Smooth muscle cell (in vitro differentiated cells): Measurements from ENCODE around the gene BAIAP2. TPM values are rescaled to one million over a fixed set of nuclear protein-coding genes. Genes with fewer than 3 reads are reported as not detected.
A peak's percentile ranks its signal among the peaks of the same experiment; 100 is the strongest.

Experiments
- DNase-seq: peaks from one replicate; lab custom pipeline; 2025; ENCODE audit not compliant: unreplicated experiment; lab: John Stamatoyannopoulos, UW
- H2AFZ ChIP-seq: fragments of 200-600 bp; sonication (generic); 2 replicates; pipeline ENCODE4 v1.6.0; 2016; ENCODE audit warnings: antibody characterized with exemption, low read depth, mild to moderate bottlenecking
- H3F3A ChIP-seq: fragments of 200-600 bp; sonication (generic); 2 replicates; pipeline ENCODE4 v1.6.0; 2017; ENCODE audit warnings: antibody characterized with exemption, low read depth
- H3K27ac ChIP-seq: fragments of 200-600 bp; sonication (generic); 2 replicates; pipeline ENCODE4 v1.5.1; 2016; ENCODE audit warnings: low read depth, mild to moderate bottlenecking
- H3K27me3 ChIP-seq: fragments of 200-600 bp; sonication (generic); 2 replicates; pipeline ENCODE4 v1.6.1; 2016; ENCODE audit warnings: low read depth, mild to moderate bottlenecking
- H3K36me3 ChIP-seq: fragments of 200-600 bp; sonication (generic); 2 replicates; pipeline ENCODE4 v1.5.1; 2016; ENCODE audit warnings: low read depth
- H3K4me1 ChIP-seq: fragments of 200-600 bp; sonication (generic); 2 replicates; pipeline ENCODE4 v1.5.1; 2016; ENCODE audit warnings: low read depth
- H3K4me2 ChIP-seq: fragments of 200-600 bp; sonication (generic); 2 replicates; pipeline ENCODE4 v1.6.0; 2016; ENCODE audit warnings: mild to moderate bottlenecking
- H3K4me3 ChIP-seq: fragments of 200-600 bp; sonication (generic); 2 replicates; pipeline ENCODE4 v1.5.1; 2016; ENCODE audit warnings: mild to moderate bottlenecking
- H3K79me2 ChIP-seq: fragments of 200-600 bp; sonication (generic); 2 replicates; pipeline ENCODE4 v1.6.0; 2016; ENCODE audit warnings: low read depth, mild to moderate bottlenecking
- H3K9ac ChIP-seq: fragments of 200-600 bp; sonication (generic); 2 replicates; pipeline ENCODE4 v1.6.0; 2016; ENCODE audit warnings: low read depth
- H3K9me3 ChIP-seq: fragments of 200-600 bp; sonication (generic); replicated peaks from 2 replicates; pipeline ENCODE4 v1.5.1; 2016; ENCODE audit warnings: low read depth
- H4K20me1 ChIP-seq: fragments of 200-600 bp; sonication (generic); 2 replicates; pipeline ENCODE4 v1.6.0; 2016; ENCODE audit warnings: low read depth
- WGBS: methylation state at CpG from one replicate; pipeline ENCODE4 v1.1.7; 2016; ENCODE audit warnings: low lambda C conversion rate; 5-methylcytosine and 5-hydroxymethylcytosine counted together
- polyA plus RNA-seq: library from polyadenylated mRNA; unstranded; fragments of >200 nt; fragmentation: Nextera tagmentation; extraction: Ambion mirVana; gene quantifications from 2 replicates; pipeline ENCODE4 v1.2.1, GENCODE V29; 2016
- total RNA-seq: library from RNA; depleted of rRNA; stranded (reverse); fragments of >200 nt; gene quantifications from 2 replicates; pipeline ENCODE4 v1.2.3, GENCODE V29; 2014
- TF ChIP-seq, protein P1 (sequence below): fragments of 200-600 bp; sonication (generic); IDR thresholded peaks from 2 replicates; pipeline ENCODE4 v1.5.1; 2017; ENCODE audit warnings: borderline replicate concordance, mild to moderate bottlenecking, antibody characterized with exemption; ENCODE audit not compliant: insufficient read depth, poor library complexity, severe bottlenecking

BAIAP2 gene
- total and polyA plus RNA-seq, 2 experiments from 2014 or later: 26.6 to 41.9 TPM

- 93% methylated on average over 16 of the region's 16 CpGs for WGBS
- Histone ChIP-seq H3F3A (peaks cover 7% of the 10 kb centered on the region), H3K36me3 (no peaks in the 10 kb centered on the region), H2AFZ (no peak overlapping the region), H3K79me2 (peaks cover 80% of the 10 kb centered on the region), H3K9ac (no peak overlapping the region), H4K20me1 (peaks cover 86% of the 10 kb centered on the region), H3K27ac (no peak overlapping the region), H3K9me3 (no peaks in the 10 kb centered on the region), H3K4me3 (no peak overlapping the region), H3K4me2 (peak overlapping the region; percentile 66), H3K27me3 (no peaks in the 10 kb centered on the region), H3K4me1 (peaks cover 31% of the 10 kb centered on the region)
- TF ChIP-seq, protein P1, sequence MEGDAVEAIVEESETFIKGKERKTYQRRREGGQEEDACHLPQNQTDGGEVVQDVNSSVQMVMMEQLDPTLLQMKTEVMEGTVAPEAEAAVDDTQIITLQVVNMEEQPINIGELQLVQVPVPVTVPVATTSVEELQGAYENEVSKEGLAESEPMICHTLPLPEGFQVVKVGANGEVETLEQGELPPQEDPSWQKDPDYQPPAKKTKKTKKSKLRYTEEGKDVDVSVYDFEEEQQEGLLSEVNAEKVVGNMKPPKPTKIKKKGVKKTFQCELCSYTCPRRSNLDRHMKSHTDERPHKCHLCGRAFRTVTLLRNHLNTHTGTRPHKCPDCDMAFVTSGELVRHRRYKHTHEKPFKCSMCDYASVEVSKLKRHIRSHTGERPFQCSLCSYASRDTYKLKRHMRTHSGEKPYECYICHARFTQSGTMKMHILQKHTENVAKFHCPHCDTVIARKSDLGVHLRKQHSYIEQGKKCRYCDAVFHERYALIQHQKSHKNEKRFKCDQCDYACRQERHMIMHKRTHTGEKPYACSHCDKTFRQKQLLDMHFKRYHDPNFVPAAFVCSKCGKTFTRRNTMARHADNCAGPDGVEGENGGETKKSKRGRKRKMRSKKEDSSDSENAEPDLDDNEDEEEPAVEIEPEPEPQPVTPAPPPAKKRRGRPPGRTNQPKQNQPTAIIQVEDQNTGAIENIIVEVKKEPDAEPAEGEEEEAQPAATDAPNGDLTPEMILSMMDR: no peak
- DNase-seq: no peak
These were observed 4.1 kb downstream of the BAIAP2 start for GRCh38 chr17:81039096-81039495.

DNA sequence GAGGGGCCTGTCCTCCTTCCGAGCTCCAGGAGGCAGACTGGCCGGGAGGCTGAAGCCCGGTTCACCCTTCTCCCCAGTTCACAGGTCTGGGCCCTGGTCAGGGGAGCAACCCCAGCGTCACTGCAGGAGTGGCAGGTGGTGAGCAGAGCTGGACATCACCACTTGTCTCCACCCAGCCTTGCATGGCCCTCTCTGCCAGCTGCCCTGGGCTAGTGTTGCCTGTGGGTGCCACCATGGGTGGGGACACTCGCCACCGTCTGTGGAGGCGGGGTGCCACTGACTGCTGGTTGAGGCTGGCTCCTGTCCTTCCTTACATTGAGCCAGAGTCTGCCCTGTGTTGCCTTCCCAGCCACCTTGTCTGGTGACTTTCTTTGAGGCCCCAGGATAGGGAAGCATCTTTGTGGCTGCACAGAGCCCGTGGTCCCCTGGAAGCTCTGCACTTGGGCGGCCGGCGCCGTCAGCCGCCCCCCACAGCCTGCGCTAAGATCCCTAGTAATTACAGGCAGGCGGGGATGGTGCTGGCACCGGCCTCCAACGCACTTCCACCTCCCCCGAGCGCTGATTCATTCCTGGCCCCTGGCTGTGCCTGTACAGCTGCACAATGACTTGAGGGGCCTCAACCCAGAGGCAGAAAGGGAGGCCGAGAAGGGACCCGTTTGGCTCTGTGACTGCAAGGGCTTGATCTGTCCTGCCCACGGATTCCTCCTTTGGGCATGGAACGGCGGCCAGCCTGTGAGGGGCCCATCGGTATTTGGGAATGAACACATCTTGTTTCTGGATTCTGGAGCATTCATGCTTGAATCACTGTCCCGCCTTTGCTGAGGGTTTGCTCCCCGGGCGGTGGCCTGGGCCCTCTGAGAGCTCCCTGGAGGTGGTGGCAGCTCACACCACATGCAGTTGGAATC is 5.2 kb downstream of the BAIAP2 start:
- H2AFZ ChIP-seq: no peak overlapping the region
- TF ChIP-seq, protein P1: no peak
- peak overlapping the region; percentile 66 for H3K4me2 ChIP-seq
- H3K27ac ChIP-seq: peak overlapping the region; percentile 54
- WGBS: 28% methylated on average over 28 of the region's 28 CpGs
- peaks cover 90% of the 10 kb centered on the region for H3K79me2 ChIP-seq
- no peaks in the 10 kb centered on the region for H3K27me3 ChIP-seq
- no peaks in the 10 kb centered on the region for H3K9me3 ChIP-seq
- H3K36me3 ChIP-seq: no peaks in the 10 kb centered on the region
- no peak for DNase-seq
- H3K4me1 ChIP-seq: peaks cover 38% of the 10 kb centered on the region
- H4K20me1 ChIP-seq: peaks cover 96% of the 10 kb centered on the region
- H3K4me3 ChIP-seq: no peak overlapping the region
- H3F3A ChIP-seq: peaks cover 7% of the 10 kb centered on the region
- no peak overlapping the region for H3K9ac ChIP-seq

DNA sequence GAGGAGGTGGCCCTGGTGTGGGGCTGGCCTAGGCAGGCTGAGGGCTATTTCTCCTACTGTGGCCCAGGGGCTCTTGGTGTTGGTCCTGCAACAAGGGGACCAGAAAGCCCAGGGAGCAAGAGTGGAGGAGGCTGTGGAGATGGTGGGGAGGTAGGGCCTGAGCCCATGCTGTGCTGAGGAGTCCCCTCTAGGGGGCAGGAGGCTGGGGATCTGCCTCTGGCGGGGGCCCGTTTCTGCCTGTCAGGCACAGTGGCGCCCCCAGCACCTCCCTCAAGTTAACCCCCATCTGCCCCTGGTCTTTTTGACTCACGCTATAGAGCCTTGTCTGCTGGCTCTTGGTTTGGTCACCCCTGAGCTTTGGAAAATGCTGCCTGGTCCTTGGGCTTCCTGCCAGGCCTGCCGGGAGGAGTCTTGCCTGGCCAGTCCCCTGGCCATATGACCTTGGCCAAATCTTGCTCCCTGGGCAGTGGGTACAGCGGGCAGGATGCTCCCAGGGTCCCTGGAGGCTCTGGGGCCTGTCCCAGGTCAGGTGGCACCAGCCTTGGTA is 5.9 kb downstream of the BAIAP2 start:
- no peak for DNase-seq
- Histone ChIP-seq H2AFZ (no peak overlapping the region), H3F3A (peaks cover 7% of the 10 kb centered on the region), H3K9me3 (no peaks in the 10 kb centered on the region), H3K4me3 (no peak overlapping the region), H3K4me1 (peaks cover 37% of the 10 kb centered on the region), H3K4me2 (peak overlapping the region; percentile 66), H4K20me1 (peaks cover 100% of the 10 kb centered on the region), H3K36me3 (no peaks in the 10 kb centered on the region), H3K27ac (peak overlapping the region; percentile 54), H3K79me2 (peaks cover 91% of the 10 kb centered on the region), H3K9ac (no peak overlapping the region), H3K27me3 (no peaks in the 10 kb centered on the region)
- TF ChIP-seq, protein P1: peak; percentile 46
- WGBS: 66% methylated on average over 6 of the region's 6 CpGs
